HG03469 (cell line): Measurements from ENCODE around the gene GLRB.
"Not testable (repeated sequence)": the region's sequence is repeated elsewhere in the genome, so short reads cannot be mapped to it uniquely, and the experiment has no call there.

ENCODE experiments used
- ATAC-seq: cut with Tn5 transposase; IDR thresholded peaks from one replicate; pipeline ENCODE4 v1.9.1; 2021; ENCODE audit warnings: mild to moderate bottlenecking, moderate library complexity, moderate number of reproducible peaks; ENCODE audit not compliant: unreplicated experiment

The GLRB gene

GRCh38 chr4:157075811-157076577 is at the start of gene GLRB:
TSS of gene GLRB (plus strand) at chr4:157076150. CDS start at chr4:157078025, 1,875 bp downstream.
- no peak for ATAC-seq

GRCh38 chr4:157035471-157035870 is 40.5 kb upstream of the GLRB start:
- ATAC-seq, result no peak

GRCh38 chr4:157040405-157040804 is 35.5 kb upstream of the GLRB start:
- ATAC-seq, result no peak

DNA sequence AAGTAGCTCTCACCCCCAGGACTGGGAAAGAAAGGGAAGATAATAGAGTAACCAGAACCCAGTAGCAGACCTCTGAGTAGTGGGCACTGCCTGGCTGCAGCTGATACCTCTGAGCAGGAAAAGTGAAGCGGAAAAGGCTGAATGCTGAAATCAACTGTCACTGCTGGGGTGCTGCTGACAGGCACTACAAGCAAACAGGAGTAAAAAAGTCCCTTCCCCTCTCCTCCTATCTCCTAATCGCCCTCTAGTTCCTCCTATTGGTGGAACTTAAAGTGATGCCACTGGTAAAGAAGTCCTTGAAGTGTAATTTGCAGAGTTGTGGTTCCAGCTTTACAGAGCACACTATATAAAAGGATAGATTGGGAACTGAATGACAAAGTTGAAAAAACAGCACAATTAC is 32.8 kb upstream of the GLRB start:
- no peak for ATAC-seq

GRCh38 chr4:157045507-157046127 is 30.3 kb upstream of the GLRB start:
- ATAC-seq, result no peak

DNA sequence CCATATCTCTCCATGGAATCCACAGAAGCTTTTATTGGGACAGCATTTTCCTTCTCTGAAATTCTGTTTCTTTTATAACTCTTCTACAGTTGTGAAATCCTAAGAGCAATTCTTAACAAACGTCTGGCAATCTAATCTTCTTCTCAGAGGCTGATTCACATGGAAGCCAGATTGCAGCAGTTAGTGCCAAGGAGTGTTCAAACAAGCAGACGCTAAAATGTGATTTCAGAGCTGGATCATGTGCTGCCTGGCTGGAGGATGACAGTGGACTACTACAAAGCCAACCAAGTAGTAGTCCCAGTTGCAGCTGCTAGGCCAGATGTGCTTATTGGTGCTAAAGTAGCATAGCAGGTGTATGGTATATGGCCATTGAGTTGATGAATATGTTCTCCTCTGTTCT is 27.7 kb upstream of the GLRB start:
- ATAC-seq, result no peak

GRCh38 chr4:157050561-157050960 is 25.4 kb upstream of the GLRB start:
- ATAC-seq, result no peak

DNA sequence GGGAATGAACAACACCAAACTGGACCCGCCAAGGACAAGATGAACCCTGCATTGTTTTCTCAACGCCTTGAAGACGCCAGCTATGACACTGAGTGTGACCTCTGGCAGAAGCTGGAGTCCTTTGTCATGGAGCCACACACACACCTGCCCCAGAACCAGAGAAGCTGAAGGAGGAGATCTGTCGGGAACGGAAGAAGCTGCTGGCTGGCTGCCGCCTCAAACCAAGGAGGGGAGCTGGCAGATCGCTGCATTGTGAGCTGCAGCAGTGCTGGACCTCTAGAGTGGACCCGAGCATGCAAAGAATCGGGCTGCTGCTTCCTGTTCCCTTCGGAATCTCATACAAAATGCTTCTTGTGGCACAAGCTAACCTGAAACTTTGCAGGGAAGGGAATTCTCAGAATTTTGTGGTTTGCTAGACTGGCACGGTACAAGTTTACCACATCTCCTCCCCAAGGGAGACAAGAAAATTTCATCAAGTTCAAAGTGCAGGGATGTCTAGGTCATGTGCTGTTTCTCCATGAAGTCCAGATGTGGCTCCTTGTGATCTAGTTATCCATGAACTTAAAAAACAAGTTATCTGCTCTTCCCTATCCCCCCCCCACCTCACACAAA is 23.4 kb upstream of the GLRB start:
- ATAC-seq, result no peak

GRCh38 chr4:157057218-157057617 is 18.7 kb upstream of the GLRB start:
- no peak for ATAC-seq

DNA sequence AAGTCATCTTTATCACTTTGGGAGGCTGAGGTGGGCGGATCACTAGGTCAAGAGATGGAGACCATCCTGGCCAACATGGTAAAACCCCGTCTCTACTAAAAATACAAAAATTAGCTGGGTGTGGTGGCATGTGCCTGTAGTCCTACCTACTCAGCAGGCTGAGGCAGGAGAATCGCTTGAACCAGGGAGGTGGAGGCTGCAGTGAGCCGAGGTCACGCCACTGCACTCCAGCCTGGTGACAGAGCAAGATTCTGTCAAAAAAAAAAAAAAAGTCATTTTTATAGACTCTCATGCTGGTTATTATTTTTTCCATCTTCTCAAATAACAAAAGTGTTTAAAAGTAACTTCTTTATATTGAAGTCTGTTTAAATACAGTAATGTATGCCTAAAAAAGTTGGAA is 17.1 kb upstream of the GLRB start:
- ATAC-seq, result not testable (repeated sequence)

DNA sequence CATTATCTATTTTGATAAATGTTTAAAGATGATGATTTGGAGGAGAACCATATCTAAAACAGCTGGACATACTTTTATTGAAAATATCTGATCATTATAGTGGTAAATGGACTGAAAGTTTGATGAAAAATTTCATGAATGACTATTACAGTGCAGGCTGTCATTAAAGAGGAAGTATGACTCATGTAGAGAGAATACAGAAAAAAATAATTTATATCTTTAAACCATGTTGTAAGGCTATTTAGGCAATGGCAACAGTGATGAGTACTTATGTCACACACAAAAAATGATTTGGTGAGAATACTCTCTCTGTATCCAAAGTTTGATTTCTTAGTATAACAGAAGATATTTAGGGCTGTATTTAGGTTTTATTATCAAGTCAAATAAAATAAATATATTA is 3.9 kb upstream of the GLRB start:
- ATAC-seq, result no peak

DNA sequence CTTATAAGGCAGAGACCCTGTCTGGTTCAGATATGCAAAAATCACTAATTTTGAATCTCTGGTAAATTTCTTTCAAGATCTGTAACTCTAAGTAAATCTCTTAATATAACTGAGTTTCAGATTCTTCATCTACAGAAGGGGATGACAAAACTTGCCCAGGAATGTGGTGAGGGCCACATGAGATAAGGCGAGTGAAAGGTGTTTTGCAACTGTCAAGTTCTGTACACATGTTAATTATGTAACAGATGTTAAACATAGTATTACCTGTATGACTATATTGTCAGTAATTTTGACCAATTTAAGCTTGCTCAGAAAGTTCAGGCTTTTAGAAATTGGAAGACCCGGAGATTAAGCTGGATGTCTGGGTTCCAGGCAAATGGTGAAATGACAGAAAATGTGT is 549 bp upstream of the GLRB start:
- ATAC-seq, result no peak

- ATAC-seq, result no peak
These were observed 613 bp downstream of the GLRB start for GRCh38 chr4:157076578-157076947.

GRCh38 chr4:157079441-157079840 is 3.5 kb downstream of the GLRB start:
- no peak for ATAC-seq

- no peak for ATAC-seq
These were observed 4.7 kb downstream of the GLRB start for GRCh38 chr4:157080605-157081004.

- ATAC-seq, result no peak
These were observed 19.8 kb downstream of the GLRB start for GRCh38 chr4:157095716-157096115.

DNA sequence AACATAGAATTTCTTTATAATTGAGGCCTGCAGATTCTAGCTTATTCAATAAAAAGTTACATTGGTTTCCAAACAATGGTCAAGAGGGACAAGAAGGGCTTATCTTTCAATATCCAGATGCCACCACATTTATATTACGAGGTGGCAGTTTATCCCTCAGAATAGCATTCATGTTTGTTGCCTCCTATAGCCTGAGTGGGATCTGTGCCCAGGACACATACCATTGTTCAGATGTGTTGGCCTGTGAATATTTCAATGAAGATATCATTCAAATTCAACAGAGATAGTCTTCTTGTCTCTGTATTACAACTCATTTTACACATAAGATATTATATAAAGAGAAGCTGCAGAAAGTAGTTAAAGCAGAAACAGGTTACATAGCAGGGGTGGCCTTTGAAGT is 20.5 kb downstream of the GLRB start:
- no peak for ATAC-seq

DNA sequence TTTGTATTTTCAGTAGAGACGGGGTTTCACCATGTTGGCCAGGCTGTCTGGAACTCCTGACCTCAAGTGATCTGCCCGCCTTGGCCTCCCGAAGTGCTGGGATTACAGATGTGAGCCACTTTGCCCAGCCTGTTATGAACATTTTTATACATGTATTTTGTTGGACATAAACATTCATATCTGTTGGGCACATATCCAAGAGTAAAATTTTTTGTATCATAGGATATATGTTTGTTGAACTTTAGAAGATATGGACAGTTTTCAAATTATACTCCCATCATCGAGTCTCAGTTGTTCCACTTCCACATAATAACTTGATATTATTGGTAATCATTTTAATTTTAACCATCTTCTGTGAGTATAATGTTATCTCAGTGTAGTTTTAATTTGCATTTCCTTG is 23.6 kb downstream of the GLRB start:
- ATAC-seq, result no peak

GRCh38 chr4:157104541-157104940 is 28.6 kb downstream of the GLRB start:
- no peak for ATAC-seq

DNA sequence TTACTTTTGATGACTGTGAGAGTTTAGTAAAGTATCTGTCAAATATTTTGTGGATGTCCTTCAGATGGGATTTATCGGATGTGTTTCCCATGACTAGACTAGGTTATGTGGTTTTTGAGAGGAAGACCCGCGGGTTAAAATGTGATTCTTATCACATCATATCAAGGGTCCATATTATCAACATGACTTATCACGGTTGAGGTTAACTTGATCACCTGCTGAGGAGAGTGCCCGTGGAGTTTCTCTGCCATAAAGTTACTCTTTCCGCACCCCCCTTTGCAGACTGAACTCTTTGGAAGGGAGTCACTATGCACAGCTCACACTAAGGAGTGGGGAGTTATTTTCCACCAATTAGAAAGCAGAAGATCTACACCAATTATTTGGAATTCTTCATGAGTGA is 38.7 kb downstream of the GLRB start:
- no peak for ATAC-seq

GRCh38 chr4:157115613-157116335 is 39.8 kb downstream of the GLRB start:
- no peak for ATAC-seq

DNA sequence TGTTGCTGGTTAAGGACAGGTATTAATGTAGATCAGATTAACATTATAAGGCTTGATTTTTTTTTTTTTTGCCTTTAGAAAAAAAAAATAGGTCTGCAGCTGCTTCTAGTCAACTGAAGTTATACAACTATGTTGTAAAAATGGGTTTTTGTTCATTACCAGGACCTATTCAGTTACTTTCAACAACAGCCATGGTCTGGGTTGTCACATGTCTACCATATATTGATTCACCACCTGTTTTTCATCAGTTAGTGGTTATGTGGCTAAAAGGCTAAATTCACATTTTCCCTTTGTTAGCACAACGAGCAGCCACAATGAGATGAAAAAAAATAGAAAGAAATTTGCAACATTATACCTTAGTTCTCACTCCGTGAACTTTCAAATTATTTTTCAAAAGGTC is 45.5 kb downstream of the GLRB start:
- ATAC-seq, result no peak
